Body of pancreas (tissue), 4 donors: ENCODE results near the gene TSPAN33.

Experiments used
- POLR2A ChIP-seq, 3 donors: fragments of 450-650 bp; IDR thresholded peaks; one replicate each; pipeline ENCODE4 v1.6.1; 2016; ENCODE audit warnings: antibody characterized with exemption in 3 of 3, mild to moderate bottlenecking in 2 of 3
- TF ChIP-seq, protein P1 (sequence below), 7 experiments: fragments of 450-650 bp in 4 of 7; fragments of 200-600 bp in 3 of 7; sonication (generic) in 3 of 7; IDR thresholded peaks; one replicate each; pipeline ENCODE4 v1.5.1; 2016 to 2019; ENCODE audit warnings: antibody characterized with exemption in 7 of 7

DNA sequence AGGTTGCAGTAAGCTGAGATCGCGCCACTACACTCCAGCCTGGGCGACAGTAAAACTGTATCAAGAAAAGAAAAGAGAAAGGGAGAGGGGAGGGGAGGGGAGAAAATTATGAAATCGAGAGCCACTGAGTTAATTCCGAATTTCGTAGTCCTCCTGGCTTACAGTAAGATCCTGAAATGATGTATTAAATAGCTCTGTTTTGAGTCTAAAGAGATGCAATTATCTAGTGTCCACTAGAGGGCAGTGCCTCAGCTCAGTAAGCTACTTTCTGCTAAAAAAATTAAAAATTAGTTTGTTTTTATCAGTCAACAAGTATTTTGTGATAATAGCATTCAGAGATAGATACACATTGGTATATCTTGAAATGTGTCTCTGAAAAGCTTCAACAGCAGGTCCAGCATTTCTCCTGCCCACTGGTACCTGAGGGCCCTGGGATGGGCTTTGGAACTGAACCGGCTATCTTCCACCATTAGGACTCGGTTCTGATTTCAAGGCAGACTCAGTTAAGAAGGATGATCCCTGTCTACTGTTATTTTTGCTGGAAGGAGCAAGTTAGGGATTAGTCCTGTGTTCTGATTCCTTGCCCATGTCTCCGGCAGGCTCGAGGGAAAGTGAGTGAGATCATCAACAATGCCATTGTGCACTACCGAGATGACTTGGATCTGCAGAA, 19.5 kb downstream of the TSPAN33 start:
- TF ChIP-seq POLR2A (IDR thresholded peaks at IDR 0.05): no peak
- TF ChIP-seq, protein P1, sequence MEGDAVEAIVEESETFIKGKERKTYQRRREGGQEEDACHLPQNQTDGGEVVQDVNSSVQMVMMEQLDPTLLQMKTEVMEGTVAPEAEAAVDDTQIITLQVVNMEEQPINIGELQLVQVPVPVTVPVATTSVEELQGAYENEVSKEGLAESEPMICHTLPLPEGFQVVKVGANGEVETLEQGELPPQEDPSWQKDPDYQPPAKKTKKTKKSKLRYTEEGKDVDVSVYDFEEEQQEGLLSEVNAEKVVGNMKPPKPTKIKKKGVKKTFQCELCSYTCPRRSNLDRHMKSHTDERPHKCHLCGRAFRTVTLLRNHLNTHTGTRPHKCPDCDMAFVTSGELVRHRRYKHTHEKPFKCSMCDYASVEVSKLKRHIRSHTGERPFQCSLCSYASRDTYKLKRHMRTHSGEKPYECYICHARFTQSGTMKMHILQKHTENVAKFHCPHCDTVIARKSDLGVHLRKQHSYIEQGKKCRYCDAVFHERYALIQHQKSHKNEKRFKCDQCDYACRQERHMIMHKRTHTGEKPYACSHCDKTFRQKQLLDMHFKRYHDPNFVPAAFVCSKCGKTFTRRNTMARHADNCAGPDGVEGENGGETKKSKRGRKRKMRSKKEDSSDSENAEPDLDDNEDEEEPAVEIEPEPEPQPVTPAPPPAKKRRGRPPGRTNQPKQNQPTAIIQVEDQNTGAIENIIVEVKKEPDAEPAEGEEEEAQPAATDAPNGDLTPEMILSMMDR (IDR thresholded peaks at IDR 0.05): peak; percentile 65 to 91 (median 71)
